H1 (cell line): ENCODE results near the gene MYO16. TPM values are rescaled to one million over a fixed set of nuclear protein-coding genes. Genes with fewer than 3 reads are reported as not detected.

Experiments used
- CTCF ChIA-PET: fragments of 300-600 bp; sonication (Branson Sonifier 250); formaldehyde crosslinking; loops from one replicate; lab custom pipeline; 2021; ENCODE audit not compliant: partially characterized antibody; lab: Charles Lee
- POLR2A ChIA-PET: fragments of 300-600 bp; sonication (Branson Sonifier 250); formaldehyde crosslinking; loops from one replicate; lab custom pipeline; 2021; ENCODE audit warnings: inconsistent platforms; ENCODE audit not compliant: partially characterized antibody; lab: Charles Lee
- DNase-seq, 2 experiments: peaks; one replicate each; pipeline versions ENCODE4 v3.0.0 to v3.0.0-alpha.2; 2010 to 2022; ENCODE audit warnings: low spot score in 2 of 2, low read depth in 1 of 2, mixed read lengths in 1 of 2
- FAIRE-seq: peaks from 2 replicates; lab custom pipeline; 2011; peaks lifted over from hg19 to GRCh38; lab: Jason Lieb, UNC
- H2AFZ ChIP-seq: 2 replicates; pipeline ENCODE4 v1.8.1; 2012; ENCODE audit warnings: low read length, inconsistent platforms
- H2AK5ac ChIP-seq: 2 replicates; pipeline ENCODE4 v1.6.1; 2013; ENCODE audit warnings: low read depth, low read length
- H2BK120ac ChIP-seq: replicated peaks from 2 replicates; pipeline ENCODE3; 2013; ENCODE audit warnings: low read depth, low read length, inconsistent platforms
- H2BK12ac ChIP-seq: 2 replicates; pipeline ENCODE4 v1.6.1; 2013; ENCODE audit warnings: low read depth, low read length
- H2BK15ac ChIP-seq: 2 replicates; pipeline ENCODE4 v1.6.1; 2013; ENCODE audit warnings: low read length
- H2BK20ac ChIP-seq: 2 replicates; pipeline ENCODE4 v1.6.1; 2013; ENCODE audit warnings: low read length
- H2BK5ac ChIP-seq: 2 replicates; pipeline ENCODE4 v1.6.1; 2013; ENCODE audit warnings: low read depth, low read length
- H3K14ac ChIP-seq: 2 replicates; pipeline ENCODE4 v1.6.1; 2013; ENCODE audit warnings: inconsistent platforms; ENCODE audit not compliant: insufficient read length
- H3K18ac ChIP-seq: 2 replicates; pipeline ENCODE4 v1.6.1; 2013; ENCODE audit warnings: low read length; ENCODE audit errors: extremely low read depth
- H3K23ac ChIP-seq: 2 replicates; pipeline ENCODE4 v1.6.1; 2013; ENCODE audit warnings: inconsistent platforms; ENCODE audit not compliant: insufficient read length
- H3K23me2 ChIP-seq: 2 replicates; pipeline ENCODE4 v1.6.1; 2013; ENCODE audit warnings: low read depth, low read length
- H3K27ac ChIP-seq: 2 replicates; pipeline ENCODE4 v1.6.1; 2011; ENCODE audit warnings: low read depth, low read length, inconsistent platforms
- H3K27me3 ChIP-seq, 4 experiments: replicated peaks in 1 of 4; 1 replicate in 1 of 4; 2 replicates in 3 of 4; pipeline versions ENCODE4 v1.6.1 to v1.8.1; 2011 to 2013; ENCODE audit warnings: low read length in 3 of 4, mild to moderate bottlenecking in 3 of 4, inconsistent platforms in 2 of 4, mixed read lengths in 2 of 4, moderate library complexity in 1 of 4; ENCODE audit not compliant: control insufficient read depth in 3 of 4, insufficient read depth in 3 of 4; ENCODE audit errors: extremely low read depth in 1 of 4
- H3K36me3 ChIP-seq, 4 experiments: 2 replicates each; pipeline versions ENCODE4 v1.6.1 to v1.8.1; 2011 to 2013; ENCODE audit warnings: mild to moderate bottlenecking in 4 of 4, low read length in 3 of 4, moderate library complexity in 2 of 4, control low read depth in 1 of 4, inconsistent platforms in 1 of 4; ENCODE audit not compliant: insufficient read depth in 4 of 4, control insufficient read depth in 2 of 4
- H3K4ac ChIP-seq: replicated peaks from 2 replicates; pipeline ENCODE3; 2013; ENCODE audit warnings: low read length, low read depth, mixed read lengths, inconsistent platforms; ENCODE audit not compliant: insufficient read length
- H3K4me1 ChIP-seq, 4 experiments: replicated peaks in 1 of 4; 1 replicate in 1 of 4; 2 replicates in 3 of 4; pipeline versions ENCODE4 v1.6.1 to v1.8.1; 2011 to 2013; ENCODE audit warnings: low read length in 3 of 4, inconsistent platforms in 2 of 4, mixed read lengths in 1 of 4; ENCODE audit not compliant: insufficient read depth in 4 of 4, control insufficient read depth in 3 of 4
- H3K4me2 ChIP-seq, 2 experiments: 2 replicates each; pipeline versions ENCODE4 v1.6.1 to v1.8.1; 2011 to 2013; ENCODE audit warnings: low read depth in 2 of 2, low read length in 2 of 2, control low read depth in 1 of 2, inconsistent platforms in 1 of 2, mild to moderate bottlenecking in 1 of 2; ENCODE audit not compliant: insufficient read depth in 1 of 2
- H3K4me3 ChIP-seq, 4 experiments: fragments of 200-600, 300-600 bp in 1 of 4; sonication (generic), shearing (Covaris generic), sonication (Bioruptor Twin) in 1 of 4; 2 replicates each; pipeline versions ENCODE4 v1.5.1 to v1.8.1; 2011 to 2016; ENCODE audit warnings: low read length in 4 of 4, low read depth in 3 of 4, control low read depth in 2 of 4, inconsistent platforms in 2 of 4, mild to moderate bottlenecking in 2 of 4, mixed read lengths in 1 of 4, moderate library complexity in 1 of 4; ENCODE audit not compliant: insufficient read depth in 2 of 4; ENCODE audit errors: extremely low read depth in 1 of 4
- H3K56ac ChIP-seq: replicated peaks from 2 replicates; pipeline ENCODE3; 2013; ENCODE audit warnings: low read depth, mild to moderate bottlenecking, mixed read lengths, low read length, inconsistent platforms; ENCODE audit not compliant: insufficient read length
- H3K79me1 ChIP-seq: 2 replicates; pipeline ENCODE4 v1.6.1; 2013; ENCODE audit warnings: low read depth, low read length, control low read depth
- H3K79me2 ChIP-seq, 2 experiments: 2 replicates each; pipeline versions ENCODE4 v1.6.1 to v1.8.1; 2012 to 2013; ENCODE audit warnings: low read length in 2 of 2, mild to moderate bottlenecking in 2 of 2, inconsistent platforms in 1 of 2; ENCODE audit not compliant: insufficient read depth in 2 of 2, control insufficient read depth in 1 of 2
- H3K9ac ChIP-seq, 4 experiments: replicated peaks in 1 of 4; 1 replicate in 1 of 4; 2 replicates in 3 of 4; pipeline versions ENCODE4 v1.6.1 to v1.8.1; 2011 to 2013; ENCODE audit warnings: low read depth in 3 of 4, low read length in 3 of 4, control low read depth in 2 of 4, mild to moderate bottlenecking in 2 of 4, moderate library complexity in 2 of 4, inconsistent platforms in 1 of 4; ENCODE audit errors: extremely low read depth in 1 of 4
- H3K9me3 ChIP-seq, 2 experiments: 2 replicates each; pipeline versions ENCODE4 v1.6.1 to v1.8.1; 2012 to 2013; ENCODE audit warnings: mild to moderate bottlenecking in 2 of 2, moderate library complexity in 2 of 2, control low read depth in 1 of 2, inconsistent platforms in 1 of 2, low read depth in 1 of 2, low read length in 1 of 2, mixed read lengths in 1 of 2; ENCODE audit not compliant: insufficient read depth in 2 of 2
- H4K20me1 ChIP-seq, 2 experiments: replicated peaks in 1 of 2; 2 replicates each; pipeline versions ENCODE3 to v1.8.1; 2011 to 2013; ENCODE audit warnings: inconsistent platforms in 2 of 2, low read length in 2 of 2, mild to moderate bottlenecking in 1 of 2; ENCODE audit not compliant: insufficient read depth in 2 of 2, control insufficient read depth in 1 of 2
- H4K5ac ChIP-seq: 2 replicates; pipeline ENCODE4 v1.6.1; 2013; ENCODE audit warnings: low read length, low read depth, mixed read lengths, inconsistent platforms; ENCODE audit not compliant: insufficient read length
- H4K8ac ChIP-seq: 2 replicates; pipeline ENCODE4 v1.8.0; 2013; ENCODE audit warnings: mild to moderate bottlenecking, moderate library complexity, low read length, inconsistent platforms; ENCODE audit not compliant: insufficient read depth; ENCODE audit errors: extremely low read depth
- H4K91ac ChIP-seq: replicated peaks from 2 replicates; pipeline ENCODE3; 2013; ENCODE audit warnings: low read length, mixed read lengths, inconsistent platforms; ENCODE audit not compliant: insufficient read length
- BACH1 ChIP-seq: IDR thresholded peaks from 2 replicates; pipeline ENCODE4 v1.6.1; 2012; ENCODE audit warnings: low read length, improper control_type of control experiment
- JUND ChIP-seq: IDR thresholded peaks from 2 replicates; pipeline ENCODE4 v1.6.1; 2011; ENCODE audit warnings: mild to moderate bottlenecking, improper control_type of control experiment, low read length
- MAFK ChIP-seq: IDR thresholded peaks from 2 replicates; pipeline ENCODE4 v1.6.1; 2012; ENCODE audit warnings: low read depth, mild to moderate bottlenecking, improper control_type of control experiment, low read length
- RAD21 ChIP-seq, 2 experiments: IDR thresholded peaks in 1 of 2; conservative IDR thresholded peaks in 1 of 2; 2 replicates each; pipeline ENCODE4 v1.6.1; 2011; ENCODE audit warnings: low read depth in 2 of 2, low read length in 2 of 2, improper control_type of control experiment in 1 of 2, inconsistent platforms in 1 of 2, mild to moderate bottlenecking in 1 of 2, moderate library complexity in 1 of 2
- RNF2 ChIP-seq: fragments of 200-900, 300-1000 bp; sonication (generic); IDR thresholded peaks from 2 replicates; pipeline ENCODE4 v1.7.1; 2016; ENCODE audit warnings: borderline replicate concordance, low read depth, mild to moderate bottlenecking, antibody characterized with exemption, low read length; ENCODE audit not compliant: poor library complexity, severe bottlenecking; ENCODE audit errors: missing control alignments
- SIN3A ChIP-seq, 2 experiments: IDR thresholded peaks in 1 of 2; conservative IDR thresholded peaks in 1 of 2; 2 replicates each; pipeline ENCODE4 v1.6.1; 2011 to 2012; ENCODE audit warnings: low read length in 2 of 2, improper control_type of control experiment in 1 of 2, low read depth in 1 of 2, mild to moderate bottlenecking in 1 of 2
- SIX5 ChIP-seq: IDR thresholded peaks from 2 replicates; pipeline ENCODE4 v1.6.1; 2011; ENCODE audit warnings: mild to moderate bottlenecking, low read depth, low read length
- SP2 ChIP-seq: IDR thresholded peaks from 2 replicates; pipeline ENCODE4 v1.6.1; 2012; ENCODE audit warnings: mild to moderate bottlenecking, low read length, inconsistent platforms
- YY1 ChIP-seq: IDR thresholded peaks from 2 replicates; pipeline ENCODE4 v1.6.1; 2011; ENCODE audit warnings: low read depth, mild to moderate bottlenecking, low read length
- WGBS, 2 experiments: shearing (Covaris generic) in 1 of 2; methylation state at CpG; one replicate each; pipeline versions ENCODE4 v1.1.6 to v1.1.7; 2013 to 2015; ENCODE audit warnings: low lambda C conversion rate in 2 of 2, mixed read lengths in 2 of 2, inconsistent platforms in 1 of 2, low coverage in 1 of 2, missing lambda C conversion rate in 1 of 2; ENCODE audit not compliant: insufficient replicate concordance in 2 of 2, insufficient coverage in 1 of 2, insufficient read length in 1 of 2; ENCODE audit errors: extremely low coverage in 1 of 2, missing lambda C conversion rate in 1 of 2; 5-methylcytosine and 5-hydroxymethylcytosine counted together
- polyA plus RNA-seq, 7 experiments: library from polyadenylated mRNA; depleted of rRNA in 3 of 7; stranded (reverse) in 5 of 7; unstranded in 2 of 7; fragments of >200 nt in 5 of 7; fragments of 200-250 nt in 2 of 7; gene quantifications; 1 replicate in 5 of 7; 2 replicates in 1 of 7; 4 replicates in 1 of 7; pipeline versions ENCODE4 v1.2.1 to v1.2.3, GENCODE V29; 2011 to 2013; ENCODE audit warnings: missing spikeins in 2 of 7, mixed read lengths in 2 of 7
- total RNA-seq: library from RNA; stranded (reverse); fragmentation: NEBNext Ultra II Directional; extraction: Animal tissue kit (Norgen Biotek cat#: 25700); gene quantifications from 2 replicates; pipeline ENCODE4 v1.2.1, GENCODE V29; 2021
- TF ChIP-seq, protein P1 (sequence below): IDR thresholded peaks from 2 replicates; pipeline ENCODE4 v1.6.1; 2012; ENCODE audit warnings: inconsistent platforms

The MYO16 gene
- total and polyA plus RNA-seq, 2 of the 8 experiments (the other 6 are each of a cell fraction or from before 2014, with no cell fraction given) = 0.02 to 0.22 TPM

GRCh38 chr13:109203587-109203986 is 574.2 kb downstream of the MYO16 start:
- WGBS, 2 experiments = 86% methylated on average over 3 of the region's 3 CpGs; no CpG with 5 or more reads in 1 of the 2 experiments
- Histone ChIP-seq H3K23me2 (no peaks in the 10 kb centered on the region), H3K23ac (no peak overlapping the region), H3K4me1 (peaks cover 0 to 3% (median 0%) of the 10 kb centered on the region in 4 experiments; a peak in 1 of 7 replicates), H2BK12ac (no peak overlapping the region), H3K4me3 (no peak overlapping the region), H2BK120ac (no peak overlapping the region), H3K9ac (no peak overlapping the region), H4K91ac (no peak overlapping the region), H2AFZ (no peak overlapping the region), H4K5ac (no peak overlapping the region), H3K14ac (no peak overlapping the region), H2AK5ac (no peak overlapping the region), H3K36me3 (no peaks in the 10 kb centered on the region), H2BK15ac (no peak overlapping the region), H3K79me1 (no peaks in the 10 kb centered on the region), H2BK20ac (no peak overlapping the region), H2BK5ac (no peak overlapping the region), H3K79me2 (no peaks in the 10 kb centered on the region), H3K4ac (no peak overlapping the region), H3K56ac (no peak overlapping the region), H3K9me3 (no peaks in the 10 kb centered on the region), H3K27ac (no peak overlapping the region), H3K18ac (no peak overlapping the region), H4K20me1 (no peaks in the 10 kb centered on the region), H4K8ac (no peak overlapping the region), H3K27me3 (peaks cover 0 to under 1% (median 0%) of the 10 kb centered on the region in 4 experiments; a peak in 1 of 7 replicates), H3K4me2 (no peak overlapping the region)
- TF ChIP-seq BACH1 (no peak), JUND (no peak), MAFK (no peak), SIX5 (no peak), SIN3A (conservative IDR thresholded peaks at IDR 0.05 in 1 of 2, IDR thresholded peaks at IDR 0.05 in 1 of 2; ENCODE audit: low read depth in 1 of 2, low read length in 2 of 2) (no peak), RAD21 (IDR thresholded peaks at IDR 0.05 in 1 of 2, conservative IDR thresholded peaks at IDR 0.05 in 1 of 2; ENCODE audit: low read depth in 2 of 2, low read length in 2 of 2) (no peak), SP2 (no peak), YY1 (no peak), RNF2 (no peak)
- TF ChIP-seq, protein P1, sequence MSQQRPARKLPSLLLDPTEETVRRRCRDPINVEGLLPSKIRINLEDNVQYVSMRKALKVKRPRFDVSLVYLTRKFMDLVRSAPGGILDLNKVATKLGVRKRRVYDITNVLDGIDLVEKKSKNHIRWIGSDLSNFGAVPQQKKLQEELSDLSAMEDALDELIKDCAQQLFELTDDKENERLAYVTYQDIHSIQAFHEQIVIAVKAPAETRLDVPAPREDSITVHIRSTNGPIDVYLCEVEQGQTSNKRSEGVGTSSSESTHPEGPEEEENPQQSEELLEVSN = no peak
- ChIA-PET CTCF (interaction anchor here (0.7 to 1.9 kb wide), 5 partner anchors 18 to 306 kb away, joined by 3 to 6 read pairs (median 3); no protein-coding TSS in a partner anchor), POLR2A (no interaction called here)
- no peak for FAIRE-seq
- no peak for DNase-seq
